NCI-H2029 treated with DMSO at 0.1 percent for 48 hours (cell line): ENCODE measurements around the gene SOX6.
A peak's percentile ranks its signal among the peaks of the same experiment; 100 is the strongest.
"Not testable (repeated sequence)": the region's sequence is repeated elsewhere in the genome, so short reads cannot be mapped to it uniquely, and the experiment has no call there.

Source experiments
- DNase-seq: peaks from one replicate; lab custom pipeline; 2025; lab: John Stamatoyannopoulos, UW

SOX6 gene

GRCh38 chr11:16040151-16040550 lies 316.2 kb downstream of the SOX6 start:
- no peak for DNase-seq

GRCh38 chr11:16037179-16037578 lies 319.2 kb downstream of the SOX6 start:
- DNase-seq = no peak

GRCh38 chr11:16036218-16036617 lies 320.1 kb downstream of the SOX6 start:
- DNase-seq = no peak

GRCh38 chr11:16034074-16034473 lies 322.3 kb downstream of the SOX6 start:
- DNase-seq = no peak

- no peak for DNase-seq
Observed at GRCh38 chr11:16032974-16033373, 323.4 kb downstream of the SOX6 start.

GRCh38 chr11:16031210-16031609 lies 325.1 kb downstream of the SOX6 start:
- DNase-seq = no peak

- DNase-seq = no peak
Observed at GRCh38 chr11:16030664-16031063, 325.7 kb downstream of the SOX6 start.

GRCh38 chr11:16029151-16029550 lies 327.2 kb downstream of the SOX6 start:
- DNase-seq = not testable (repeated sequence)

- no peak for DNase-seq
Observed at GRCh38 chr11:16028419-16028818, 327.9 kb downstream of the SOX6 start.

GRCh38 chr11:16027621-16028020 lies 328.7 kb downstream of the SOX6 start:
- DNase-seq = no peak

- DNase-seq = no peak
Observed at GRCh38 chr11:16026849-16027248, 329.5 kb downstream of the SOX6 start.

- DNase-seq = no peak
Observed at GRCh38 chr11:16018931-16019330, 337.4 kb downstream of the SOX6 start.

- no peak for DNase-seq
Observed at GRCh38 chr11:16016468-16016829, 339.9 kb downstream of the SOX6 start.

GRCh38 chr11:16015741-16016467 lies 340.4 kb downstream of the SOX6 start:
- DNase-seq = no peak

- no peak for DNase-seq
Observed at GRCh38 chr11:16013649-16014275, 342.6 kb downstream of the SOX6 start.

GRCh38 chr11:16013242-16013641 lies 343.1 kb downstream of the SOX6 start:
- no peak for DNase-seq

- no peak for DNase-seq
Observed at GRCh38 chr11:16012125-16012751, 344.1 kb downstream of the SOX6 start.

GRCh38 chr11:16011396-16011795 lies 344.9 kb downstream of the SOX6 start:
- DNase-seq = no peak

GRCh38 chr11:16009021-16009420 lies 347.3 kb downstream of the SOX6 start:
- DNase-seq = no peak

GRCh38 chr11:16007514-16007913 lies 348.8 kb downstream of the SOX6 start:
- DNase-seq = no peak

- no peak for DNase-seq
Observed at GRCh38 chr11:16002942-16003341, 353.4 kb downstream of the SOX6 start.

GRCh38 chr11:16001899-16002426 lies 354.4 kb downstream of the SOX6 start:
- DNase-seq = peak; percentile 91

GRCh38 chr11:16001044-16001568 lies 355.2 kb downstream of the SOX6 start:
- DNase-seq = no peak
